PC-3 (cell line): ENCODE results near the gene ZSCAN9.

Source experiments
- CTCF ChIP-seq: fragments of 300-600 bp; sonication (generic); conservative IDR thresholded peaks from 2 replicates; pipeline ENCODE4 v1.5.1; 2017; ENCODE audit warnings: antibody characterized with exemption, low read depth, mild to moderate bottlenecking, low read length
- EZH2 ChIP-seq: fragments of 300-600 bp; sonication (generic); IDR thresholded peaks from one replicate; pipeline ENCODE4 v1.6.1; 2017; ENCODE audit warnings: antibody characterized with exemption, mild to moderate bottlenecking, low read length; ENCODE audit not compliant: unreplicated experiment
- EZH2phosphoT487 ChIP-seq: fragments of 300-600 bp; sonication (generic); IDR thresholded peaks from 2 replicates; pipeline ENCODE4 v1.6.1; 2018; ENCODE audit warnings: mild to moderate bottlenecking, antibody characterized with exemption, low read length, borderline replicate concordance

- TF ChIP-seq CTCF (no peak), EZH2 (no peak), EZH2phosphoT487 (no peak)
Measured at GRCh38 chr6:28266962-28267694, 42.1 kb downstream of the ZSCAN9 start, which contains the start of gene ZSCAN26.
